Measurements from ENCODE around the gene FAM13A. TPM values are rescaled to one million over a fixed set of nuclear protein-coding genes. Genes with fewer than 3 reads are reported as not detected.
A peak's percentile ranks its signal among the peaks of the same experiment; 100 is the strongest.

FAM13A gene
- total RNA-seq, 2 experiments from 2014 or later, result 2.4 to 3.2 TPM

GRCh38 chr4:88737307-88737941 lies 319.6 kb downstream of the FAM13A start:
- no peaks in the 10 kb centered on the region for H3K27me3 Mint-ChIP-seq
- peak; percentile 20 for DNase-seq
- peak overlapping the region; percentile 64 for H3K4me3 Mint-ChIP-seq
- H3K9me3 Mint-ChIP-seq, result no peaks in the 10 kb centered on the region
- peaks cover 14% of the 10 kb centered on the region for H3K4me1 Mint-ChIP-seq
- H3K36me3 Mint-ChIP-seq, result no peaks in the 10 kb centered on the region
- H3K27ac Mint-ChIP-seq, result no peak overlapping the region

- H3K9me3 Mint-ChIP-seq, result no peaks in the 10 kb centered on the region
- no peak overlapping the region for H3K27ac Mint-ChIP-seq
- no peaks in the 10 kb centered on the region for H3K36me3 Mint-ChIP-seq
- no peaks in the 10 kb centered on the region for H3K27me3 Mint-ChIP-seq
- no peak for DNase-seq
- no peak overlapping the region for H3K4me3 Mint-ChIP-seq
- peaks cover 14% of the 10 kb centered on the region for H3K4me1 Mint-ChIP-seq
These were observed 320.7 kb downstream of the FAM13A start for GRCh38 chr4:88736264-88736663.

GRCh38 chr4:88735564-88735963 lies 321.4 kb downstream of the FAM13A start:
- Mint-ChIP-seq H3K27ac (no peak overlapping the region), H3K27me3 (no peaks in the 10 kb centered on the region), H3K4me1 (peaks cover 14% of the 10 kb centered on the region), H3K9me3 (no peaks in the 10 kb centered on the region), H3K4me3 (no peak overlapping the region), H3K36me3 (no peaks in the 10 kb centered on the region)
- no peak for DNase-seq

- Mint-ChIP-seq H3K27ac (no peak overlapping the region), H3K27me3 (no peaks in the 10 kb centered on the region), H3K36me3 (no peaks in the 10 kb centered on the region), H3K9me3 (no peaks in the 10 kb centered on the region), H3K4me3 (no peak overlapping the region), H3K4me1 (peaks cover 14% of the 10 kb centered on the region)
- no peak for DNase-seq
These were observed 322.5 kb downstream of the FAM13A start for GRCh38 chr4:88734403-88734949.

GRCh38 chr4:88732714-88733368 lies 324.1 kb downstream of the FAM13A start:
- no peaks in the 10 kb centered on the region for H3K27me3 Mint-ChIP-seq
- no peak for DNase-seq
- H3K4me3 Mint-ChIP-seq, result no peak overlapping the region
- H3K4me1 Mint-ChIP-seq, result peaks cover 8% of the 10 kb centered on the region
- H3K27ac Mint-ChIP-seq, result no peak overlapping the region
- H3K36me3 Mint-ChIP-seq, result no peaks in the 10 kb centered on the region
- H3K9me3 Mint-ChIP-seq, result no peaks in the 10 kb centered on the region

GRCh38 chr4:88731381-88731780 lies 325.6 kb downstream of the FAM13A start:
- Mint-ChIP-seq H3K9me3 (no peaks in the 10 kb centered on the region), H3K4me1 (no peaks in the 10 kb centered on the region), H3K27ac (no peak overlapping the region), H3K4me3 (no peak overlapping the region), H3K27me3 (no peaks in the 10 kb centered on the region), H3K36me3 (no peaks in the 10 kb centered on the region)
- no peak for DNase-seq

GRCh38 chr4:88730811-88731210 lies 326.2 kb downstream of the FAM13A start:
- Mint-ChIP-seq H3K36me3 (no peaks in the 10 kb centered on the region), H3K27ac (no peak overlapping the region), H3K9me3 (no peaks in the 10 kb centered on the region), H3K27me3 (no peaks in the 10 kb centered on the region), H3K4me1 (no peaks in the 10 kb centered on the region), H3K4me3 (no peak overlapping the region)
- DNase-seq, result no peak

GRCh38 chr4:88729146-88729760 lies 327.7 kb downstream of the FAM13A start:
- no peak for DNase-seq
- Mint-ChIP-seq H3K36me3 (no peaks in the 10 kb centered on the region), H3K9me3 (no peaks in the 10 kb centered on the region), H3K27me3 (no peaks in the 10 kb centered on the region), H3K4me3 (no peak overlapping the region), H3K27ac (no peak overlapping the region), H3K4me1 (no peaks in the 10 kb centered on the region)

GRCh38 chr4:88728146-88728545 lies 328.8 kb downstream of the FAM13A start:
- Mint-ChIP-seq H3K4me3 (no peak overlapping the region), H3K36me3 (no peaks in the 10 kb centered on the region), H3K9me3 (no peaks in the 10 kb centered on the region), H3K4me1 (no peaks in the 10 kb centered on the region), H3K27me3 (no peaks in the 10 kb centered on the region), H3K27ac (no peak overlapping the region)
- DNase-seq, result no peak

GRCh38 chr4:88725986-88726385 lies 331.0 kb downstream of the FAM13A start:
- Mint-ChIP-seq H3K27me3 (no peaks in the 10 kb centered on the region), H3K36me3 (no peaks in the 10 kb centered on the region), H3K4me3 (no peak overlapping the region), H3K4me1 (no peaks in the 10 kb centered on the region), H3K9me3 (no peaks in the 10 kb centered on the region), H3K27ac (no peak overlapping the region)
- no peak for DNase-seq

- no peak overlapping the region for H3K4me3 Mint-ChIP-seq
These were observed 331.8 kb downstream of the FAM13A start for GRCh38 chr4:88725143-88725542.

GRCh38 chr4:88724406-88724805 lies 332.6 kb downstream of the FAM13A start:
- Mint-ChIP-seq H3K27me3 (no peaks in the 10 kb centered on the region), H3K4me3 (no peak overlapping the region), H3K9me3 (no peaks in the 10 kb centered on the region), H3K4me1 (no peaks in the 10 kb centered on the region), H3K27ac (no peak overlapping the region), H3K36me3 (peaks cover 2% of the 10 kb centered on the region)
- no peak for DNase-seq

More at GRCh38 chr4:88725143-88725542, 331.8 kb downstream of the FAM13A start:
- Mint-ChIP-seq H3K27ac (no peak overlapping the region), H3K27me3 (no peaks in the 10 kb centered on the region), H3K36me3 (no peaks in the 10 kb centered on the region), H3K4me1 (no peaks in the 10 kb centered on the region), H3K9me3 (no peaks in the 10 kb centered on the region)
- DNase-seq, result no peak

- H3K27ac Mint-ChIP-seq, result no peak overlapping the region
These were observed 334.2 kb downstream of the FAM13A start for GRCh38 chr4:88722828-88723227.

GRCh38 chr4:88722276-88722780 lies 334.7 kb downstream of the FAM13A start:
- H3K4me1 Mint-ChIP-seq, result no peaks in the 10 kb centered on the region
- H3K4me3 Mint-ChIP-seq, result no peak overlapping the region
- H3K27me3 Mint-ChIP-seq, result no peaks in the 10 kb centered on the region
- H3K9me3 Mint-ChIP-seq, result peaks cover 5% of the 10 kb centered on the region
- H3K36me3 Mint-ChIP-seq, result peaks cover 14% of the 10 kb centered on the region
- no peak overlapping the region for H3K27ac Mint-ChIP-seq
- DNase-seq, result no peak

More at GRCh38 chr4:88722828-88723227, 334.2 kb downstream of the FAM13A start:
- no peaks in the 10 kb centered on the region for H3K4me1 Mint-ChIP-seq
- no peaks in the 10 kb centered on the region for H3K27me3 Mint-ChIP-seq
- peaks cover 9% of the 10 kb centered on the region for H3K36me3 Mint-ChIP-seq
- H3K4me3 Mint-ChIP-seq, result no peak overlapping the region
- DNase-seq, result no peak
- peaks cover under 1% of the 10 kb centered on the region for H3K9me3 Mint-ChIP-seq

All from activated naive CD8-positive, alpha-beta T cell treated with anti-CD3 and anti-CD28 coated beads for 36 hours (primary cell).